SK-N-SH treated with all-trans-retinoic acid at 6 μM for 48 hours (cell line): Measurements from ENCODE around the gene STARD4.

Experiments
- BACH2 ChIP-seq: fragments of 250-450 bp; sonication (Bioruptor Pico); IDR thresholded peaks from 2 replicates; pipeline ENCODE4 v1.9.0; 2021; ENCODE audit warnings: mild to moderate bottlenecking, borderline replicate concordance
- OSR1 ChIP-seq: fragments of 250-450 bp; sonication (Bioruptor Pico); IDR thresholded peaks from 2 replicates; pipeline ENCODE4 v1.8.0; 2022; ENCODE audit warnings: moderate library complexity, mild to moderate bottlenecking, inconsistent platforms
- SNAI2 ChIP-seq: fragments of 250-450 bp; sonication (Bioruptor Pico); IDR thresholded peaks from 2 replicates; pipeline ENCODE4 v1.5.0; 2020; ENCODE audit warnings: mild to moderate bottlenecking, moderate library complexity
- ZC3H10 ChIP-seq: fragments of 250-450 bp; sonication (Bioruptor Pico); IDR thresholded peaks from 2 replicates; pipeline ENCODE4 v1.5.1; 2021; ENCODE audit warnings: mild to moderate bottlenecking, moderate library complexity
- ZNF70 ChIP-seq: fragments of 450-650 bp; formaldehyde crosslinking; IDR thresholded peaks from 2 replicates; pipeline ENCODE4 v1.5.0; 2020; ENCODE audit warnings: mild to moderate bottlenecking, moderate library complexity
- ZNF8 ChIP-seq: fragments of 450-650 bp; formaldehyde crosslinking; IDR thresholded peaks from 2 replicates; pipeline ENCODE4 v1.5.0; 2020; ENCODE audit warnings: mild to moderate bottlenecking, moderate library complexity
- TF ChIP-seq, protein P1 (sequence below): fragments of 250-450 bp; sonication (Bioruptor Pico); IDR thresholded peaks from 2 replicates; pipeline ENCODE4 v1.8.0; 2021; ENCODE audit warnings: low read depth, mild to moderate bottlenecking, moderate library complexity, borderline replicate concordance
- TF ChIP-seq, protein P2 (sequence below): fragments of 250-450 bp; sonication (Bioruptor Pico); IDR thresholded peaks from 2 replicates; pipeline ENCODE4 v1.5.1; 2020; ENCODE audit warnings: low read depth, mild to moderate bottlenecking, moderate library complexity

DNA sequence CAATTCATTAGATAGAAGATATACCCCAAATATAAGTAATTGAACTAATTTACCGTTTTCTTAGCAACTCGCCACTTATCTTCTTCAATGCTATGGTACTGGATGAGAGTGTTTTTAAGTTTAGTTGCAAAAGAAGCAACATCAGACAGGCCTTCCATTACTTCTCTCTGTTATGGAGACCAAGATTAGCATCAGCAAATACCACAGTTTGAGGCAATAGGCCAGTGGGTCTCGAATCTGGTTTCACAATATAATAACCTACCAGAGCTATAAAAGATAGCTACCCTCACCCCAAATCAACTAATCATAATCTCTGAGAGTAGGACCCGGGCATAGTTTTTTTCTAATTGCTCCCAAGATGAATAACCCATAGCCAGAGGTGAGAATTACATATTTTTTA lies 5.1 kb downstream of the STARD4 start:
- TF ChIP-seq, protein P1, sequence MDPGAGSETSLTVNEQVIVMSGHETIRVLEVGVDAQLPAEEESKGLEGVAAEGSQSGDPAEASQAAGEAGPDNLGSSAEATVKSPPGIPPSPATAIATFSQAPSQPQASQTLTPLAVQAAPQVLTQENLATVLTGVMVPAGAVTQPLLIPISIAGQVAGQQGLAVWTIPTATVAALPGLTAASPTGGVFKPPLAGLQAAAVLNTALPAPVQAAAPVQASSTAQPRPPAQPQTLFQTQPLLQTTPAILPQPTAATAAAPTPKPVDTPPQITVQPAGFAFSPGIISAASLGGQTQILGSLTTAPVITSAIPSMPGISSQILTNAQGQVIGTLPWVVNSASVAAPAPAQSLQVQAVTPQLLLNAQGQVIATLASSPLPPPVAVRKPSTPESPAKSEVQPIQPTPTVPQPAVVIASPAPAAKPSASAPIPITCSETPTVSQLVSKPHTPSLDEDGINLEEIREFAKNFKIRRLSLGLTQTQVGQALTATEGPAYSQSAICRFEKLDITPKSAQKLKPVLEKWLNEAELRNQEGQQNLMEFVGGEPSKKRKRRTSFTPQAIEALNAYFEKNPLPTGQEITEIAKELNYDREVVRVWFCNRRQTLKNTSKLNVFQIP (CRISPR knock-in tag): no peak
- TF ChIP-seq OSR1: no peak
- TF ChIP-seq, protein P2, sequence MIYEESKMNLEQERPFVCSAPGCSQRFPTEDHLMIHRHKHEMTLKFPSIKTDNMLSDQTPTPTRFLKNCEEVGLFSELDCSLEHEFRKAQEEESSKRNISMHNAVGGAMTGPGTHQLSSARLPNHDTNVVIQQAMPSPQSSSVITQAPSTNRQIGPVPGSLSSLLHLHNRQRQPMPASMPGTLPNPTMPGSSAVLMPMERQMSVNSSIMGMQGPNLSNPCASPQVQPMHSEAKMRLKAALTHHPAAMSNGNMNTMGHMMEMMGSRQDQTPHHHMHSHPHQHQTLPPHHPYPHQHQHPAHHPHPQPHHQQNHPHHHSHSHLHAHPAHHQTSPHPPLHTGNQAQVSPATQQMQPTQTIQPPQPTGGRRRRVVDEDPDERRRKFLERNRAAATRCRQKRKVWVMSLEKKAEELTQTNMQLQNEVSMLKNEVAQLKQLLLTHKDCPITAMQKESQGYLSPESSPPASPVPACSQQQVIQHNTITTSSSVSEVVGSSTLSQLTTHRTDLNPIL (CRISPR knock-in tag): no peak
- no peak for TF ChIP-seq ZC3H10 (CRISPR knock-in tag)
- no peak for TF ChIP-seq SNAI2 (CRISPR knock-in tag)
- TF ChIP-seq ZNF8 (CRISPR knock-in tag): no peak
- no peak for TF ChIP-seq ZNF70 (CRISPR knock-in tag)
- TF ChIP-seq BACH2 (CRISPR knock-in tag): no peak
